ENCODE measurements around the gene HDAC4.

HDAC4 gene

DNA sequence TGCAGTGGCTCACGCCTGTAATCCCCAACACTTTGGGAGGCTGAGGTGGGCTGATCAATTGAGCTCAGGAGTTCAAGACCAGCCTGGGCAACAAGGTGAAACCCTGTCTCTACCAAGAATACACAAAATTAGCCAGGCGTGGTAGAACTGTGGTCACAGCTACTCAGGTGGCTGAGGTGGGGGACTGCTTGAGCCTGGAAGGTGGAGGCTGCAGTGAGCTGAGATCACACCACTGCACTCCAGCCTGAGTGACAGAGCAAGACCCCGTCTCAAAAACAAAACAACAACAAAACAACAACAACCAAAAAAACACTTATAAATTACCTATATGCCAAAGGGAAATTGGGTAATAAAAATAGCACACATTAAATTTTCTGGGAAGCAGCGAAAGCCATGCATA, 141.6 kb downstream of the HDAC4 start:
- DNase-seq (ENCODE audit: low read depth in 1 of 2, low spot score in 1 of 2): no peak

DNA sequence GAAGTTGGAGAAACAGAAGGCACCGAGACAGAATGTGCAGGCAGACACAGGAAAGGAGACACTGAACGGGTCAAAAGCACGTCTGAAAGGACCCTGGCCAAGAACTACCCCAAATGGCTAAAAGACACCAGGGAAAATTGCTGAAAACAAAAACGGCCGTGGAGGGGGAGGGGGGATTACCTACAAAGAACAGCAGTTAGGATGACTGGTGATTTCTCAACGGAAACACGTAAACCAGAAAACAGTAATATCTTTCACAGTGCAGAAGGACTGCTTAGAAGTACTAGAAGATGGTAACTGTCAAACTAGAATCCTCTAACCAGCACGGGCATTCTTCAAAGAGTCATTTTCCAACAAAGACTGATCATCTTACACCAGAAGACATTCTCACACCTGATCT, 142.6 kb downstream of the HDAC4 start:
- no peak for DNase-seq (ENCODE audit: low read depth in 1 of 2, low spot score in 1 of 2)

DNA sequence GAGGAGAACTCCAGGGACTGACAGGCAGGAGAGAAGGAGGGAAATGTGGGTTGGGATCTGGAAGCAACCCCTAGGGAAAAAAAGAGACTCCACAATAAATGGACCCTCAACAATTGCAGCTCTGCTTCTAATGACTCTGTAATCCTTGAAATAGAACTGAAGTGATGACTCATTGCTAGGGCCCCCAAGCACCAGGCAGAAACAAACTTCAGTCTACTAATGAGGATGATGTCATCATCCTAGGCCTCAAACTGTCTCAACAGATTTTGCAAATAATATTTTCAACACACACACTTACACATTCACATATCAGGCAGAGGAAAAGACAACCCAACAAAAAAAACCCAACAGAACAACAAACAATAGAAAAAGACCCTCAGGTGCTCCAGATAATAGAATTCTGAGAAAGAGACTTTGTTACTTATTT, 143.3 kb downstream of the HDAC4 start:
- no peak for DNase-seq (ENCODE audit: low read depth in 1 of 2, low spot score in 1 of 2)

DNA sequence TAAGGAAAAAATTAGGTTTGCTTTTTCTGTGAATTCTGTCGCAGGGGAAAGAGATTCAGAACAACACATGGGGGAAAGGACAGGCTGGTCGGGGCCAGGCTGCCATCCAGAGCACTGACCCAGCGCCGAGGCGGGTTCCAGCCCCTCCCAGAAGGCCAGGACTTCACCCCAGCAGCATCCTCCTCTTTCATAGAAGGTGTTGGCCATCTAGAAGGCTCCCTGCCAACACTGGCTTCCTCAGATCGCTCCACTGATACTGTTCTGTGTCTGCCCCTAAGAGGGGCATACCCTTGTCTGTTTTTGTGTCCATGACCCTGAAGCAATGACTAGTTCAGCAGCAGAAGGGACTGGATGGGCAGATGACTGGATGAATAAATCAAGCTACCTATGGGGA, 144.5 kb downstream of the HDAC4 start:
- DNase-seq (ENCODE audit: low read depth in 1 of 2, low spot score in 1 of 2): no peak

DNA sequence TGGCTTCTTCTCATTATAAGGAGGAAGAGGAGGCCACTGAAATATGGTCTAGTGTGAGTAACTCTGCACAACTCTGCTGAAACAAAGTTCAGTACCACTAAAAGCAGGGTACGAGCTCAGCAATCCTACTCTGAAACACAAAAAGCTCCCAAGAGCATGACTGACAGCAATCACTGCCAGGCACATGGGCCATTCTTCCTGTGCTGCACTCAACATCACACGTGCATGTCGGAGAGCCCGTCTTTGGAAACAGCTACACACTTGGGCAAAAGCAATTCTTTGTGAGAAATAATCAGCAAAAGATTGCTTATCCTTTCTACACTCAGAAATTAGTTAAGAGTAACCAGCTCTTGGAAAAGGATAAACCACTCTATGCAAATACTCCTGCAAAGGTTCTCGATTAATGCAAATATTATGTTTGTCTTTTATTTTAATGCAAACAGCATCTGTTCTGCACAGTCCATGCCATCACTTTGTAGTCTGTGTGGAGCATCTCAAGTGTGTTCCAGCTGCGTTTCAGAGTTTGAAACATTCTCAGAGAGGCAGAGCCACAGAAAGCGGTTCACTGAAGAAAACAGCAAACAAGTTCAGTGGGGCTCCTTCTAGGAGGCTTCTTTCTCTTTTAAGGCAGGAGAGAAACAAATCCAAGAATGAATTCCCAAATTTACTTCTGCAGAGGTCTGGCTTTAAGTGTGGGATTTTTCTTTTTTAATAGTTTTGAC, 145.0 kb downstream of the HDAC4 start:
- DNase-seq (ENCODE audit: low read depth in 1 of 2, low spot score in 1 of 2): no peak

DNA sequence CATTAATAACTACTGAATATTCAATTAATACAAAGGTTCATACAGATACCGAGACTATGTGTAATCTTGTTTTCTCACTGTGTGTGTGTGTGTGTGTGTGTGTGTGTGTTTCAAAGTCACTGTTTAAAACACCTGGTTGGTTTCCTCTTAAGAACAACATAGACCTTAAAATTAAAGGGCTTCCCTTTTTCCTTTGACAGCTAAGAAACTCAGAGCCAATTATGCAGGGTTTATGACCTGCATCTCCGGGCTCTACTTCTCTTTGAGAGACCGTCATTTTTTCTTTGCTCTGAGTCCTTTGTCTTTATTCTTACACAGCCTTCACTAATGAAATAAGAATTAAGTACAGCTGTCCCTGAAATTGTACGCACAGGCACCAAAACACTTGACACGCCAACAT, 145.6 kb downstream of the HDAC4 start:
- DNase-seq (ENCODE audit: low read depth in 1 of 2, low spot score in 1 of 2): no peak

DNA sequence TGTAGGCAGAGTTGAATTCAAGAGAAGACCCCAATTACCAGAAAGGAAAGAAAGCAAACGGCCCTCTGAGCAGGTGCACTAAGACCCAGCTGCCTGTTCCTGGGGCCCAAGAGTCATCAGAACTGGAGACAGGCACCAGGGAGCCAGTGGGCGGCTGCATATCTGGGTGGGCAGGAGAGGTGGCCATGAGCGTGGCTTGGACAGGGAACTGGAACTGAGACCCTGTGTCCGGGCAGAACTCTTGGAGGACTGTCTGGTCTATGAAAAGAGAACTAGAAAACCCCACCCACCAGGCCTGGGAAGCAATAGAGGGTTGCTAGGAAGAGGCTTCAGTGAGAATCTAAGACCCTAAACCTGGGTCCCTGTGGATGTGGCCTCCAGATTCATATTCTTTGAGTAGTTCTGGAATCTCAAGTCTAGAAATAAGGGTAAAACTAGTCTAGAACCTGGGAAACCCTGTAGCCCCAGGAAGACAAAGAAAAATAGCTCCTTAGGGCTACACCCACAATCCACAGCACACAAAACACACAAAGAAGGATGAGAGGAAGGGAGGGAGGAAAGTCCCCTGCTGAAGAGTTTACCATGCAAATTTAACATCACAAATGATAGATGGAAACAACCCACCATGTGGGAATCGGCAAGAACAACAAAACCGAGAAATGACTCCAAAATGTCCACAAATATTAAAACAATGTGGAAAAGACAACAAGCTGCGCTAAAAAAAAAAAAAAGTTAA, 147.0 kb downstream of the HDAC4 start:
- no peak for DNase-seq (ENCODE audit: low read depth in 1 of 2, low spot score in 1 of 2)

DNA sequence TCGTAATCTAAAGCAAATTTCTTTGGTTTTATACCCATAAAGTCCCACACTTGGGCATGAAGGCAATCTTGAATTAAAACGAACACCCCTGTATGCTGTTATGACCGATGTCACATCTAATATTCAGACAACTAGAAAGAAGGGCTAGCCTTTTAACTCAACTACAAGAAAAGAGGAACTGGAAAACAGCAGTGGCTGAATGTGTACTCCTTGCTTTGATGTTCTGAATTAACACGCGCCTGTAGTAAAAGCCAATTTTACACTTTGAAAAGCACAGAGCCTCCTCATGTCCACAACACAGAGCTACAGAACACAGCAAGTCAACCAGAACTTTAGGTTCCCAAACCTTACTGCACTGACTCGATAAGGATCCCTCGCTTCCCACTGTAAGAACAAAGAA, 147.6 kb downstream of the HDAC4 start:
- DNase-seq (ENCODE audit: low read depth in 1 of 2, low spot score in 1 of 2): no peak

DNA sequence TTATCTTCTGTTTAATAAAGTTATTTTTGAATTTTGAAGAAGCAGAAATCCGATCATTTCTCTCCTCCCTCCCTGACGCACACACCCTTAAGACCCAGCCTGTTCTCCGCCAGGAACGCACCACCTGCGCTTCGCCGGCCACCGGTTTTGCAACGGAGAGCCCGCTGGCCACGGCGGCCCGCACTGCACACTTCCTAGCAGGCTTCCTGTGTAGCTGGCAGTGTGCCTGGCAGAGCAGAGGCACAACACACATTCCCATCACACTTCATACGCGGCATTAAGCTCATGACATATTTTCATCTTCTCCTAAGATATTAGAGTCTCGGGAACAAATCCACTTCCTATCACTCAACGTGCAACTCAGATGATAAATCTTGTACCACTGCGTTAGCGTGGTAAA, 148.0 kb downstream of the HDAC4 start:
- no peak for DNase-seq (ENCODE audit: low read depth in 1 of 2, low spot score in 1 of 2)

DNA sequence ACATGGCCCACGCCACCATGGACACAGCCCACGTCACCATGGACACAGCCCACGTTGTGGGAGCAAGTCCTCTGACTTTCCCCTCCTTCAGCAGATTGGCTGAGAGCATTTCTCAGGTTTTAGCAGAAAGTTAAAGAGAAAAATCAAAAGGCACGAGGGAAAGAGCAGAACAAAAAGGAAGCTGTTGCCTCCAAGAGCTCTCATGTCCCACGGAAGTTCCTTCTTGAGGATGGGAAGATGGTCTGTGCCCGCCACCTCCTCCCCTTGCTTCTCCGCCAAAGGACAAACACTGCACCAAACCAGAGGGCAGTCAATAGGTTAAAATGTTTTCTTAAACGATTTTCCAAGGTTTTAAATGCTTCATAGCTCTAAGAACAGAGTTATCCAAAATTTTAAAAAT, 148.4 kb downstream of the HDAC4 start:
- DNase-seq (ENCODE audit: low read depth in 1 of 2, low spot score in 1 of 2): no peak

DNA sequence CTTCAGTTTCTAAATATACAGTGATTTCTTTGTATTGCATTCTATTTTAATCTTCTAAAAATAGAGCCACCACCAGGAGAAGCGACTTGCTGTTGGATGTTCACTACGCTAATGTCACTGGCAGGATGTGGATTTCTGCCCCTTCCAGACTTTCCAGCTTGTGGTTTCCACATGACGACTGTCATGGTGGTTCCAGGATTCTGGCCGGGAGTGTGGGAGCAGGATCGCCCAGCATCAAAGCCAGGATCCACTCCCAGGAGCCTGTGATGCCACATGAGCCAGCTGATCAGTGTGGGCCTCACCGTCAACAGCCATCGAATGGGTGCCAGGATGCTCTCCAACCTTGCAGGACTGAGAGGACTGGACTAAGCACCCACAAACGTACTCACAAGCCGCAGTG, 148.8 kb downstream of the HDAC4 start:
- DNase-seq (ENCODE audit: low read depth in 1 of 2, low spot score in 1 of 2): no peak

DNA sequence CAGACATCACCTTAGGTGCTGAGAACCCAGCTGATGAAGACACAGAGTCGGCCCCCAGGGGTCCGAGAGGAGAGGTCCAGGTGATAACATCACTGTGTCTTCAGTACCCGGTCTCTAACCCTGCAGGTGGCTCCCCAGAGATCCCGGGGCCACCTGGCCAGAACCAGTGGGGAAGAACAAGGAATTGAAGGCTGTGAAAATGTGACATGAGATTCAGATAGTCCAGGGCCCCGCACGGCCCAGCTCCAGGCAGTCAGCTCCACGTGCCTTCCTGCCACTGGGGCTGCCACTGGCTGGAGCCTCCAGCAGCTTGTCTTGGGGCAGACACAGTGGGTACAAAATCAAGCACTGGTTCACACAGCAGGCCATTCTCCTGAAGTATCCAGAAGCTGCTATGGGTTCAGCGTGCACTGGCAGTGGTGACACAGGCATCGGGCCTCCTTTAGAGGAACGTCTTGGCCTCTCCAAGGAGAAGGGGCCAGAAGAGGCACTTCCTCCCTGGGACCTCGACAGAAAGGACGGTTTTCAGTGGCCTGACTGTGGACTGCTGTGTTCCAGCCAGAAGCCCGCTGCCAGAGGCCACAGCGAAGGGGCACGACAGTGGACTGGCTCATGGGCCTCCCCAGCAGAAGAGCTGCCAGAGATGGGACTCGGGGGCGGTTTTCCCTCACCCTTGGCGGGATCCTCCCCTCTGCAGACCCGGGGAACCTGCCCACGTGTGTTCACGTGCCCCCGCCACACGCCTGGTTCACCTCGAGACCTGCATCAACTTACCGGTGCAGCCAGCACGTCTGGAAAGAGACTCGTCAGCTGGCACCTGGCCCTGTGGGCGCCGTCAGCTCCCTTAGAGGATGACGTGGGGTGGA, 150.4 kb downstream of the HDAC4 start:
- DNase-seq (ENCODE audit: low read depth in 1 of 2, low spot score in 1 of 2): no peak

DNA sequence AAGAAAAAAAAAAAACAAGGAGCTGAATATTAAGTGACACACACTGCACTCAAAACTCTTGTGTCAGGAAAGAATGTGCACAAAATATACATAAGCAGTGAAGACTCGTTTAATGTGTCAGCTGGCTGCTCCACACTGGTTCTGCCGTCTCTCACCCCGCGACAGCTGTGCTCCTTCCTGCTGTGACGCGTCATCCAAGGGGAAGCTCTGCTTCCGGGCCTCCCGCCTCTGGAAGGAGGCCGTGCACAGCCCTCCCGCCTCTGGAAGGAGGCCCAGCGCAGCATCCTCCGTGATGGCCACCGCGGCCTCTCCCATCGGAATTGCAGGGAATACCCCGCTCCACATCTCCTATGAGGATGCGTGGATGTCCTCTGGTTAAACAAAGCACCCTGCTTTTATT, 151.0 kb downstream of the HDAC4 start:
- no peak for DNase-seq (ENCODE audit: low read depth in 1 of 2, low spot score in 1 of 2)

DNA sequence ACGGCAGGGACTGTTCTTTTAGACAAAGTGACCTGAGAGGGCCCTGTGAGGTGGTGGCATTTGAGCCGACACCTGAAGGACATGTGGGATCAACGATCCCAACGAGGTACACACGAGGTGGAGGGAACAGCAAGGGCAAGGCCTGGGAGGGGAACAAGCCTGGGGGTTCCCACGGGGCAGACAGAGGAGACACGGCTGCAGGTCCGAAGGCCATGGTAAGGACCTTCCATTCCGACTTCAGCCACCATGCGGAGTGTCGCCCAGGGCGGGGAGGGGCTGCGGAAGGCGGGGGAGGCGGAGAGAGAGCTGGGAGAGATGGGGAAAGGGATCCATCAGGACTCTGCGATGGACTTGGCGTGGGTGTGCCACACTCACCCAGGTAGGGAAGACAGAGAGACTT, 151.8 kb downstream of the HDAC4 start:
- DNase-seq (ENCODE audit: low read depth in 1 of 2, low spot score in 1 of 2): no peak

DNA sequence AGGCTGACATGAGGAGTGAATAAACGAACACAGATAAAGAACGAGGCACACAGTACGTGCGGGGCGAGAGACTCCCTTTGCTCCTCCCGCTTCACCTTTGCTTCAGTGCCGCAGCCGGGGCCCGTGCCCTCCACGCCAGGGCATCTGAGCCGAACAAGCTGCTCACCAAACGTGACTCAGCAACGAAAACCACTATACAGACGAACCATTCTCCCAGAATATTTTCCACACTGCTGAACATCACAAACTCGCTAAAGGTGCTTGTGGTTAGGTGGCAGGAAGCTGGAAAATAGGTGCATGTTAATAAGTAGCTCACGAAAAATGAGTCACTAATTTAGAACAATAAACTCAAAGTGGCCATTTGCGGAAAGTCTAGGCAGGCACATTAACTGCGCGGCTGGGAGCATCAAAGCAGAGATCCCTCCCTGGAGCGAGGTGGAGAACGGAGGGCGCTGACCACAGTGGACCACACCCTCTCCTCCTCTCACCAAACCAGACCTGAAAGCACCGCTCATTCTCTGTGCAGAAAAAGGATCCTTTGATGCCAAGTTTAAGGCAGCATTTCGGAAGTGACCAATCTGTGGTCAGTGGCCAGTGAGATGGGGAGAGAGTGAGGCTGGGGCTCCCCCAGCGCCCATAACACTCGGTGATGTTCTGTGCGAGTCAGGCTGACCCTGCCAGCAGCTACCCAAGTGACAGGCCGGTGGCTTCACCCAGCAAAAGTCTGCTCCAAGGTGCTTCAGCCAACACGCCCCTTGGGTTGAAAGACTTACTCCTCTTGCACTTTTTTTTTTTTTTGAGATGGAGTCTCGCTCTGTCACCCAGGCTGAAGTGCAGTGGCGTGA, 153.2 kb downstream of the HDAC4 start:
- peak in 1 of 2 donors; percentile 32 for DNase-seq (ENCODE audit: low read depth in 1 of 2, low spot score in 1 of 2)

DNA sequence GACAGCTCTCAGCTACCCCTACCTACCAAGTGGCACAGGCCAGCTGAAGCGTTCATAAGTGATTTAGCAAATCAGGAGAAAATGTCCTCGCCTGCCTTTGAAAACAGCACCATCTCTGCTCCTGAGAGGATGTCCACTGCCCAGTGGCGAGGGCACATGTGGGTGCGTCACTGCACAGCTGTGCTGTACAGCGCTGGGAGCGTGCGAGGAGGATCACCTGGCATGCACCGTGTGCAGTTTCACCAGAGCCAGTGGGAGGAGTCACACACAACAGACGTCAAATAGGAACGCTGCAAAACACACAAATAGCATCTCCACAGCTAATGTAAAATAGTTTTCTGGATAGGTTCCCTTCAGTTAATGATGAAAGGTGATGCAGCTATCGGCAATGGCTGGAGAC, 154.1 kb downstream of the HDAC4 start:
- DNase-seq (ENCODE audit: low read depth in 1 of 2, low spot score in 1 of 2): no peak

DNA sequence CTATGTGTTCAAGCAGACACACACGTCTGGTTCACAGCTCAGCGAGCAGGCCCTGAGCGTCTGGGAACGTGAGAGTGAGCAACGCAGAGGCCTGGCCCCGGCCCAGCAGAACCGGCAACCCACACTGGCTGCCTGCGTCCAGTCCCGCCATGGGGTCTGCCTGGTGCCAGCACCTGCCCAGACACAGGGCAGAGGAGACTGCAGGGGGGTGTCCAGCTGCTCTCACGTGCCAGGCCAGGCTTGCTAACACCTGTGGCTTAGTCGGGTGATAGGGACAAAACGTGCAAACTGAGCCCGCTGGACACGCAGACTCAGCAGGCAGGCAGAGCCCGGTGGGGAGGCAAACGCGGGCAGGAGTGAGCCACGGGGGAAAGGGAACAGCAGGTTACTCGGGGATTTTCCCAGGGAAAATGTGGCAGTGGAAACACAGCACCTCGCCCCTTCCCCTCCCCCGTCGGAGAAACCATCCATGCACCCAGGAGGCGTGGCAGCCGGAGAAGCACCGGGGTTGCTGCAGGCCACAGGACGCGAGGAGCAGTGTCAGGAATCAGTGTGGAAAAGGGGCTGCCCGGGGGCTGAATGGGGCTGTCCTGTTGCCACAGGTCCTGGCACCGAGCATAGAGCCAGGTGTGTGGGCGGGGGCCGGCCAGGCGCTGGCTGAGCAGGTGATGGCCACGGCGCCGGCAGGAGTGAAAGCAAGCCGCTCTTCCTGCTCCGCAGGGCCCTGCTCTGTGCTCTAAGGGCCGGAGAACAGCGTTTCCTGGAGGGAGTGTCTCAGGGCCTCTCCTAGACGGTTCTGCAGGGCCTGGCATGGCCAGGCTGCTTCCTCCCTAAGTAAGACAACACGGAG, 154.7 kb downstream of the HDAC4 start:
- no peak for DNase-seq (ENCODE audit: low read depth in 1 of 2, low spot score in 1 of 2)

DNA sequence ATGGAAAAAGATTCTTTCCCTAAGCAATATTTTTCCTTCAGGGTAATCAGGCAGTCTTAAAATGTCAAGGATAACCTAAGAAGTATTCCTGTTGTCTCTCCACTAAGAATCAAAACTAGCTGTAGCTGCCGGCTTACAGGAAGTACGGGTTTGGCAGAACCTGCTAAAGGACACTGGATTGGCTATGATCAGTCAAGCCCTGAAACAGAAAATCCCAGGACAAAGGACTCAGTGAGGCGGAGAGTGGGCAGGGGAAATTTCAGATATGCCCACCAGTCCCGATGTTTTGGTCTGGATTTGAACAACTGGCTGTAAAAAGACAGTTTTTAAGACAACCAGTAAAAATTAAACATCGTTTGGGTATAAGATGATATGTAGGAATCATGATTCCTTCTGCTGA, 155.7 kb downstream of the HDAC4 start:
- no peak for DNase-seq (ENCODE audit: low read depth in 1 of 2, low spot score in 1 of 2)

DNA sequence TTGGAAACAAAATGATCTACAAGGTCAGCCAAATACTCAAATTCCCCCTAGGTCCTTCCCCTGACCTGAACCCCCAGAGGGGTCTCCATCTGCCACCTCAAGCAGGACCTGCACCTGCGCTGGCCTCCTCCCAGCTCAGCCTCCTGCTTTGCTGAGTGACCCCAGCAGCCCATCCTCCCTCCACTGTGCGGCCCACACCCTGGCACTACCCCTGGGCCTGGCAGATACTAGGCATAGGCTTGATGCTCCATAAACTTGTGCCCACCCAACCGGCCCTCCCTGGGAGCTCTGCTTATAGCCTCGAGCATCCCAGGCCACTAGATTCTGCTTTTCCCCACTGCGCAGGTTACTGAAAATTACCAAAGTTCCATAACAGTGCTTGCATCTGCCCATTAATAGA, 156.2 kb downstream of the HDAC4 start:
- DNase-seq (ENCODE audit: low read depth in 1 of 2, low spot score in 1 of 2): no peak

DNA sequence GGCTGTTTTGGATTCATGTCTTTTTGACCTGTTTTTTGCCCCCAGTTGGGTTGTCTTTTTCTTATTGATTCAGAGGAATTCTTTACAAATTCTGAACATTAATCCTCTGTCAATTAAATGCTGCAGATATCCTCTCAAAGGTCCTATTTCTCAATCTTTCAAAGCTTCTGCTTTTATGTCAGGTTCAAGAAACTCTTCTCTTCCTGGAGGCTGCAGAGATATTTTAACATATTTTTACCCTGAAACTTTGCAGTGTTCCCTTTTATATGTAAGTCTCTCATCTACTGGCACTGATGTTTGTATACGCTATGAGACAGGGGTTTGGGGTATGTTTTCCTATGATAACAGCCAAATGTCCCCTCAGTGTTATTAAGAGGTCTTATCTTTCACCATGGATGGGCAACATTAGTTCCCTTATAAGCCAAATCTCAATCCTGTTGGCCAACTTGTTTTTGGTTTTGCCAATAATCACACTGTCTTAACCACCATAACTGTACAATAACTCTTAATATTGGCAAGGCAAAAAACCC, 159.3 kb downstream of the HDAC4 start:
- DNase-seq (ENCODE audit: low read depth in 1 of 2, low spot score in 1 of 2): no peak

Measured in activated CD4-positive, alpha-beta T cell treated with anti-CD3 and anti-CD28 coated beads, Interleukin-2, amount 50 U/mL, for 24 hours (primary cell).